Activated CD4-positive, alpha-beta T cell treated with anti-CD3 and anti-CD28 coated beads, Interleukin-2, amount 10 ng/mL, durations not matched to agents 24 days and 14 days (primary cell): ENCODE results near the gene EFCAB5. TPM values are rescaled to one million over a fixed set of nuclear protein-coding genes. Genes with fewer than 3 reads are reported as not detected.
"Not testable (repeated sequence)": the region's sequence is repeated elsewhere in the genome, so short reads cannot be mapped to it uniquely, and the experiment has no call there.

Source experiments
- DNase-seq: peaks from one replicate; pipeline ENCODE4 v3.0.0; 2022
- H3K27ac Mint-ChIP-seq: one replicate; pipeline ENCODE4 v1.8.0; 2022; ENCODE audit warnings: mild to moderate bottlenecking, mixed read lengths
- H3K27me3 Mint-ChIP-seq: one replicate; pipeline ENCODE4 v1.8.0; 2022; ENCODE audit warnings: mixed read lengths
- H3K36me3 Mint-ChIP-seq: one replicate; pipeline ENCODE4 v1.8.0; 2022; ENCODE audit warnings: low read depth, mild to moderate bottlenecking, mixed read lengths
- H3K4me1 Mint-ChIP-seq: one replicate; pipeline ENCODE4 v1.8.0; 2021; ENCODE audit warnings: mixed read lengths
- H3K4me3 Mint-ChIP-seq: one replicate; pipeline ENCODE4 v1.8.0; 2022; ENCODE audit warnings: mild to moderate bottlenecking, moderate library complexity, mixed read lengths
- H3K9me3 Mint-ChIP-seq: one replicate; pipeline ENCODE4 v1.8.0; 2021; ENCODE audit warnings: mixed read lengths
- intact Hi-C: fragments of 100-400 bp; cut with micrococcal nuclease; formaldehyde crosslinking; loops from one replicate; pipeline ENCODE4 v1.15.1; 2023
- total RNA-seq: library from RNA; stranded (reverse); gene quantifications from 2 replicates; pipeline ENCODE4 v1.2.3, GENCODE V29; 2022

EFCAB5 gene
- total RNA-seq, 1 donor from 2014 or later: 0.28 TPM

DNA sequence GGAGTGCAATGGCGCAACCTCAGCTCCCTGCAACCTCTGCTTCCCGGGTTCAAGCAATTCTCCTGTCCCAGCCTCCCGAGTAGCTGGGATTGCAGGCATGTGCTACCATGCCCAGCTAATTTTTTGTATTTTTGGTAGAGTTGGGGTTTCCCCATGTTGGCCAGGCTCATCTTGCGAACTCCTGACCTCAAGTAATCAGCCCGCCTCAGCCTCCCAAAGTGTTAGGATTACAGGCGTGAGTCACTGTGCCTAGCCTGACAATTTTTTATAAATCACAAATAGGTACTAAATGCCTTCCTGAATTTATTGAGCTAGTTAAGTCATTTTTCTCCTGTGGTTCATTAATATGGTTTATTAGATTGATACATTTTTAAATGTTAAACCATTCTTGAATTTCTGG lies 206.4 kb downstream of the EFCAB5 start:
- H3K27me3 Mint-ChIP-seq, DNase-seq, H3K27ac Mint-ChIP-seq, H3K4me3 Mint-ChIP-seq, H3K9me3 Mint-ChIP-seq, H3K4me1 Mint-ChIP-seq, intact Hi-C loops: not testable (repeated sequence)
- H3K36me3 Mint-ChIP-seq: peaks cover 13% of the 10 kb centered on the region

DNA sequence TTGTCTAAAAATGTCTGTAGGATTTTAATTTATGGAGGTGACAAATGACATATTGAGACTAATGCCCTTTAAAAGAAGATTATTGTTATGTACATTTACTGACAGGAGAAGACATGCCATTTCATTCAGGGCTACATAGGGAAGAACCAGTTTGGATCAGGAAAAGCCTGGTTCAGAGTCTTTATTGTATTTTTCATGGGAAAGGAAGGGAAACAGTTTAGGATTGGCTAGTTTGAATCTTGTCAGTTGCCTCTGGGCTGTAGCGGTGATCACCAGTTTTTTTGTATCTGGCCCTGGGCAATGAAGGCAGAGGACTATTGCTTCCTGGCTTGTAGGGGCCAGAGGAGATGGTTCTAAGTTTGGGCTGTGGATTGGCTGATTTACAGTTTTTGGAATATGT lies 206.9 kb downstream of the EFCAB5 start:
- Mint-ChIP-seq H3K36me3 (peaks cover 16% of the 10 kb centered on the region), H3K4me1 (peaks cover 2% of the 10 kb centered on the region), H3K27ac (no peak overlapping the region), H3K27me3 (no peaks in the 10 kb centered on the region), H3K4me3 (no peak overlapping the region), H3K9me3 (no peaks in the 10 kb centered on the region)
- DNase-seq: no peak
- intact Hi-C loops: no loop called here

DNA sequence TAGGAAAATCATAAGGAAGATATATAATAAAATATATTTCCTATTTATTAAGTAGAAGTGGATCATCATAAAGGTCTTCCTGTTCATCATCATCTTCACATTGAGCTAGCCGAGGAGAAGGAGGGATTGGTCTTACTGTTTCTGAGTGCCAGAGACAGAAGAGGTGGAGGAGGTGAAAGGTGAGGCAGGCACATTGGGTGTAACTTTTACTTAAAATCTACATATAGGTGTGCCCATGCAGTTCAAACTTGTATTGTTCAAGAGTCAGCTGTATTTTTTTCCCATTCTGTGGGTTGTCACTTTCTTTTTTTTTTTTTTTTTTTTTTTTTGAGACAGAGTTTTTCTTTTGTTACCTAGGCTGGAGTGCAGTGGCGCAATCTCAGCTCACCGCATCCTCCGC lies 210.0 kb downstream of the EFCAB5 start:
- H3K4me1 Mint-ChIP-seq: peaks cover 4% of the 10 kb centered on the region
- no peak overlapping the region for H3K27ac Mint-ChIP-seq
- DNase-seq: no peak
- intact Hi-C loops: no loop called here
- no peaks in the 10 kb centered on the region for H3K27me3 Mint-ChIP-seq
- no peak overlapping the region for H3K4me3 Mint-ChIP-seq
- H3K36me3 Mint-ChIP-seq: peaks cover 23% of the 10 kb centered on the region
- H3K9me3 Mint-ChIP-seq: no peaks in the 10 kb centered on the region

DNA sequence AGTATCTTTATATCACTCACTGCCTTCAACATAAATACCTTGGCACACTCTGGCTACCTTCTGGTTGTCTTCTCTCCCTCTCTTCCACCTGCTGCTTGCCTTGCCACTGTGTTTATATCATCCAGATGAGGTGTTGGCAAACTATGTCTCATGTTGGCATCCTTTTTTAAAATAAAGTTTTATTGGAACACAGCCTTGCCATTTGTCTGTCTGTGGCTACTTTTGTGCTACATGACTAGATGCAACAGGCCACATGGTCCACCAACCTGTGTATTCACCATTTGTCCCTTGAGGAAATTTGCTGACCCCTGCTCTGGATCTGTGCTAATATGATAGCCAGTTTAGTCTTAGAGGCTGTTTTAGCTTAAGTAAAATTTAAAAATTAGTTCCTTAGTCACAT lies 212.0 kb downstream of the EFCAB5 start:
- H3K27ac Mint-ChIP-seq: no peak overlapping the region
- peaks cover 2% of the 10 kb centered on the region for H3K4me1 Mint-ChIP-seq
- intact Hi-C loops: no loop called here
- peaks cover 3% of the 10 kb centered on the region for H3K9me3 Mint-ChIP-seq
- H3K4me3 Mint-ChIP-seq: no peak overlapping the region
- no peaks in the 10 kb centered on the region for H3K27me3 Mint-ChIP-seq
- no peak for DNase-seq
- peaks cover 34% of the 10 kb centered on the region for H3K36me3 Mint-ChIP-seq

DNA sequence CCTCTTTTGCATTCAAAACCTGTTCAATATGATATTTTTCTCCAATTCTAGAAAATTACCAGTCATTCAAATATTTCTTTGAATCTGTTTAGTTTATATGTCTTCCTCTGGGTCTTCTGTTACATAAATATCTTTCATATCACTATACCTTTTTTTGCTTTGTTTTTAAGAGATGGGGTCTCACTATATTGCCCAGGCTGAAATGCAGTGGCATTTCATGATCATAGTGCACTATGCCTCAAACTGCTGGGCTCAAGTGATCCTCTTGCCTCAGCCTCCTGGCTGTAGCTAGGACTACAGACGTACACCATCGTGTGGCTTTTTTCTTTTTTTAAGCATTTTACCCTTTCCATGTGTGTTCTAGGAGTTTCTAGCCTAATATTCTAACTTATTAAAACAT lies 214.0 kb downstream of the EFCAB5 start:
- peaks cover 2% of the 10 kb centered on the region for H3K4me1 Mint-ChIP-seq
- H3K27ac Mint-ChIP-seq: no peak overlapping the region
- H3K36me3 Mint-ChIP-seq: peaks cover 50% of the 10 kb centered on the region
- intact Hi-C loops: no loop called here
- no peak overlapping the region for H3K4me3 Mint-ChIP-seq
- no peak for DNase-seq
- peaks cover 16% of the 10 kb centered on the region for H3K9me3 Mint-ChIP-seq
- no peaks in the 10 kb centered on the region for H3K27me3 Mint-ChIP-seq

Other genes starting within 250 kb of the EFCAB5 start
- 42.8 and 43.8 TPM in 2 replicates for gene SSH2, start 11.4 kb upstream of the EFCAB5 start, total RNA-seq
- 29.8 and 31.7 TPM in 2 replicates for gene NSRP1, start 175.2 kb downstream of the EFCAB5 start, total RNA-seq